ENCODE data around the gene GALNT13.

Gene GALNT13

GRCh38 chr2:154244932-154245331 lies 373.2 kb downstream of the GALNT13 start:
- TF ChIP-seq EZH2 (optimal IDR thresholded peaks at IDR 0.05; ENCODE audit: low read depth, low read length) (no peak), EZH2phosphoT487 (IDR thresholded peaks at IDR 0.05; ENCODE audit: low read length) (no peak)
- TF ChIP-seq, protein P1, sequence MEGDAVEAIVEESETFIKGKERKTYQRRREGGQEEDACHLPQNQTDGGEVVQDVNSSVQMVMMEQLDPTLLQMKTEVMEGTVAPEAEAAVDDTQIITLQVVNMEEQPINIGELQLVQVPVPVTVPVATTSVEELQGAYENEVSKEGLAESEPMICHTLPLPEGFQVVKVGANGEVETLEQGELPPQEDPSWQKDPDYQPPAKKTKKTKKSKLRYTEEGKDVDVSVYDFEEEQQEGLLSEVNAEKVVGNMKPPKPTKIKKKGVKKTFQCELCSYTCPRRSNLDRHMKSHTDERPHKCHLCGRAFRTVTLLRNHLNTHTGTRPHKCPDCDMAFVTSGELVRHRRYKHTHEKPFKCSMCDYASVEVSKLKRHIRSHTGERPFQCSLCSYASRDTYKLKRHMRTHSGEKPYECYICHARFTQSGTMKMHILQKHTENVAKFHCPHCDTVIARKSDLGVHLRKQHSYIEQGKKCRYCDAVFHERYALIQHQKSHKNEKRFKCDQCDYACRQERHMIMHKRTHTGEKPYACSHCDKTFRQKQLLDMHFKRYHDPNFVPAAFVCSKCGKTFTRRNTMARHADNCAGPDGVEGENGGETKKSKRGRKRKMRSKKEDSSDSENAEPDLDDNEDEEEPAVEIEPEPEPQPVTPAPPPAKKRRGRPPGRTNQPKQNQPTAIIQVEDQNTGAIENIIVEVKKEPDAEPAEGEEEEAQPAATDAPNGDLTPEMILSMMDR (IDR thresholded peaks at IDR 0.05; ENCODE audit: low read length), result no peak
- no peaks in the 10 kb centered on the region for H3F3A ChIP-seq (ENCODE audit: insufficient read depth, low read length)

DNA sequence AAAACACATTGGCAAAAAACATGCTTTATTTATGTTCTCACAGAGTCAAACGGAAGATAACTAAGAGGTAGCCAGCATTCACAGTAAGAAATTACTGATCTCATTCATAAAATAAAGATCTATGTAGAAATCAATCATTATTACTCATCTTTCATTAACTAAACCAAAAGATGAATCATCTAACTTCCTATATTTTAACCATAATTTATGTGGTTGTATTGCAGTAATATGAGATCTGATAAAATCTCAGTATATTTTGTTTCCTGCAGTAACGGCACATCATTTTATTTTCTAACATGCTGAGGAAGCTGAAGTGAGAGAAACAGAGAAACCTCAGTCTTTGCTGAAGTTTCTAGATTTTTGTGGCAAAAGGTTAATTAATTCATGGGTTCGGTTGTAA lies 375.8 kb downstream of the GALNT13 start:
- H4K20me1 ChIP-seq (ENCODE audit: insufficient read depth, low read length), result no peaks in the 10 kb centered on the region
- TF ChIP-seq, protein P1 (IDR thresholded peaks at IDR 0.05; ENCODE audit: low read length), result no peak
- TF ChIP-seq EZH2 (optimal IDR thresholded peaks at IDR 0.05; ENCODE audit: low read depth, low read length), result no peak
- TF ChIP-seq EZH2phosphoT487 (IDR thresholded peaks at IDR 0.05; ENCODE audit: low read length), result no peak
- H2AFZ ChIP-seq (ENCODE audit: low read length), result no peak overlapping the region
- H3K4me1 ChIP-seq (ENCODE audit: low read length), result no peaks in the 10 kb centered on the region
- no peaks in the 10 kb centered on the region for H3F3A ChIP-seq (ENCODE audit: insufficient read depth, low read length)
- no peak overlapping the region for H3K9ac ChIP-seq (ENCODE audit: low read length)
- H3K9me3 ChIP-seq (replicated peaks; ENCODE audit: insufficient read depth, low read length), result no peaks in the 10 kb centered on the region
- H3K79me2 ChIP-seq (ENCODE audit: low read length), result no peaks in the 10 kb centered on the region
- no peak overlapping the region for H3K4me3 ChIP-seq (ENCODE audit: low read length)
- no peaks in the 10 kb centered on the region for H3K9me2 ChIP-seq (replicated peaks; ENCODE audit: insufficient read depth, low read length)
- DNase-seq, result no peak
- H3K4me2 ChIP-seq (ENCODE audit: low read depth, low read length), result no peak overlapping the region
- no peaks in the 10 kb centered on the region for H3K27me3 ChIP-seq (replicated peaks; ENCODE audit: insufficient read depth, low read length)
- no peaks in the 10 kb centered on the region for H3K36me3 ChIP-seq (replicated peaks; ENCODE audit: insufficient read depth, low read length)
- no peak overlapping the region for H3K27ac ChIP-seq (ENCODE audit: low read length)

More at GRCh38 chr2:154244932-154245331, 373.2 kb downstream of the GALNT13 start:
- Histone ChIP-seq H4K20me1 (ENCODE audit: insufficient read depth, low read length) (no peaks in the 10 kb centered on the region), H3K4me2 (ENCODE audit: low read depth, low read length) (no peak overlapping the region), H3K9me2 (replicated peaks; ENCODE audit: insufficient read depth, low read length) (no peaks in the 10 kb centered on the region), H3K4me1 (ENCODE audit: low read length) (no peaks in the 10 kb centered on the region), H3K9me3 (replicated peaks; ENCODE audit: insufficient read depth, low read length) (no peaks in the 10 kb centered on the region), H3K36me3 (replicated peaks; ENCODE audit: insufficient read depth, low read length) (no peaks in the 10 kb centered on the region), H3K4me3 (ENCODE audit: low read length) (no peak overlapping the region), H2AFZ (ENCODE audit: low read length) (no peak overlapping the region), H3K27ac (ENCODE audit: low read length) (no peak overlapping the region), H3K9ac (ENCODE audit: low read length) (no peak overlapping the region), H3K79me2 (ENCODE audit: low read length) (no peaks in the 10 kb centered on the region), H3K27me3 (replicated peaks; ENCODE audit: insufficient read depth, low read length) (no peaks in the 10 kb centered on the region)
- no peak for DNase-seq

DNA sequence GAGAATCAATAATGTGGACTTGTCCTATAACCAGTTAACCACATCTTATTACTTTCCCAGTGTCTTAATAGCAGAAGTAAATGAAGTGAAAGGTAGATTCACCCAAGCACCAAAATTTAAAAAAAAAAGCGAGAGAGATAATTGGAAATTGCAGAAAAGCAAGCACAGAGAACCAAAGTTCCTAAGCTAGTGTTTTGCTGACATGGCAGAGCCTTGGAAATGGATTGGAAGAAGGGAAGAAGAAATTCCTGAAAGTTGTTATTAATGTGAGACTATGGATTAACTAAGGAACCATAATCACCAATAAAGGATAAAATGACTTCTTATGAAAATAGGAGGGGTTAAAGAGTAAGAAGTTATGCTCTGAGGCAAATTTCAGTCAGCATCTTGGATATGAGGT lies 384.4 kb downstream of the GALNT13 start:
- Histone ChIP-seq H3K9me3 (replicated peaks; ENCODE audit: insufficient read depth, low read length) (no peaks in the 10 kb centered on the region), H3K36me3 (replicated peaks; ENCODE audit: insufficient read depth, low read length) (no peaks in the 10 kb centered on the region), H3F3A (ENCODE audit: insufficient read depth, low read length) (no peaks in the 10 kb centered on the region), H3K9ac (ENCODE audit: low read length) (no peak overlapping the region), H3K79me2 (ENCODE audit: low read length) (no peaks in the 10 kb centered on the region), H3K4me2 (ENCODE audit: low read depth, low read length) (no peak overlapping the region), H4K20me1 (ENCODE audit: insufficient read depth, low read length) (no peaks in the 10 kb centered on the region), H3K27me3 (replicated peaks; ENCODE audit: insufficient read depth, low read length) (no peaks in the 10 kb centered on the region), H3K4me1 (ENCODE audit: low read length) (no peaks in the 10 kb centered on the region), H2AFZ (ENCODE audit: low read length) (no peak overlapping the region), H3K4me3 (ENCODE audit: low read length) (no peak overlapping the region), H3K27ac (ENCODE audit: low read length) (no peak overlapping the region), H3K9me2 (replicated peaks; ENCODE audit: insufficient read depth, low read length) (no peaks in the 10 kb centered on the region)
- TF ChIP-seq, protein P1 (IDR thresholded peaks at IDR 0.05; ENCODE audit: low read length), result no peak
- no peak for TF ChIP-seq EZH2phosphoT487 (IDR thresholded peaks at IDR 0.05; ENCODE audit: low read length)
- no peak for TF ChIP-seq EZH2 (optimal IDR thresholded peaks at IDR 0.05; ENCODE audit: low read depth, low read length)
- no peak for DNase-seq

Data from MM.1S (cell line).